NT2/D1 (cell line): ENCODE data around the gene SYNGR1.

Experiments
- DNase-seq: peaks from one replicate; pipeline ENCODE4 v3.0.0-alpha.2; 2011; ENCODE audit warnings: low read depth, low spot score
- H3K27me3 ChIP-seq: 2 replicates; pipeline ENCODE4 v1.6.0; 2011; ENCODE audit warnings: mild to moderate bottlenecking; ENCODE audit not compliant: insufficient read length, insufficient read depth
- H3K36me3 ChIP-seq: 2 replicates; pipeline ENCODE4 v1.6.1; 2011; ENCODE audit warnings: mild to moderate bottlenecking, low read length, mixed read lengths; ENCODE audit not compliant: insufficient read depth, insufficient read length
- H3K4me1 ChIP-seq: 2 replicates; pipeline ENCODE4 v1.5.1; 2011; ENCODE audit not compliant: insufficient read depth, insufficient read length
- H3K4me3 ChIP-seq: 2 replicates; pipeline ENCODE4 v1.5.1; 2011; ENCODE audit warnings: low read depth; ENCODE audit not compliant: insufficient read length
- H3K9ac ChIP-seq: 2 replicates; pipeline ENCODE4 v1.6.0; 2011; ENCODE audit warnings: low read depth; ENCODE audit not compliant: insufficient read length
- H3K9me3 ChIP-seq: 2 replicates; pipeline ENCODE4 v1.5.1; 2011; ENCODE audit warnings: mild to moderate bottlenecking, low read length; ENCODE audit not compliant: insufficient read depth
- SUZ12 ChIP-seq: IDR thresholded peaks from 2 replicates; pipeline ENCODE4 v1.6.1; 2011; ENCODE audit not compliant: insufficient read length, insufficient read depth; ENCODE audit errors: extremely low read depth
- YY1 ChIP-seq: IDR thresholded peaks from 2 replicates; pipeline ENCODE4 v1.6.1; 2011; ENCODE audit not compliant: insufficient read length, insufficient read depth
- ZNF274 ChIP-seq: IDR thresholded peaks from 2 replicates; pipeline ENCODE4 v1.6.1; 2011; ENCODE audit warnings: mild to moderate bottlenecking, low read depth, low read length

SYNGR1 gene

DNA sequence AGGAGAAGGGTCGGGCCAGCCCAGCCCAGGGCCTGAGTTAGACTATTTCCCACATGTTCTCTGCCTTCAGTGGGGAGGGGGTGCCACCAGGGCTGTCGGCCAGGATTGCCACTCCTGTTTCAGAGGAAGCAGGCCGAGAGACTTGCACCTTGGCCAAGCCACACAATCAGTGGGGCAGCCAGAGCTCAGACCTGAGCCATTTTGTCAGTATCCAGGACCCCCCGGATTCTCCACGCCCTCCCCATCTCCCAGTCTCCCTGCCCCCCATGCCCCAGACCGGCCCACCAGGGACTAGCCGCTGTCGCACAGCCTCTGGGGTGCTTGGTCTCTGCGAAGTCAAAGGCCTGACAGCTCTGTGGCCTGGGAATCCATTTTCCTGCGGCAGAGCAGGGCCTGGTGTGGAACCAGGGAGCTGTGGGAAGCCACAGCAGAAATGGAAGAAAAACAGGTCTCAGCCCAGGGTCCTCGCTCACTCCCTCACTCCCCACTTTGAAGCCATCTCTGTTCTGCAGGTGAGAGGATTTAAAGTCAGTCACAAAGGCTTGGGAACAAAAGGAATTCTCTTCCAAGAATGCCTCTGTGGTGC is 81.5 kb downstream of the SYNGR1 start:
- DNase-seq = no peak
- H3K36me3 ChIP-seq = peaks cover 54% of the 10 kb centered on the region
- H3K4me1 ChIP-seq = peaks cover 23% of the 10 kb centered on the region
- no peak overlapping the region for H3K4me3 ChIP-seq
- H3K9ac ChIP-seq = no peak overlapping the region
- H3K27me3 ChIP-seq = no peaks in the 10 kb centered on the region
- no peaks in the 10 kb centered on the region for H3K9me3 ChIP-seq
- TF ChIP-seq YY1 = no peak
- no peak for TF ChIP-seq ZNF274
- TF ChIP-seq SUZ12 = no peak

DNA sequence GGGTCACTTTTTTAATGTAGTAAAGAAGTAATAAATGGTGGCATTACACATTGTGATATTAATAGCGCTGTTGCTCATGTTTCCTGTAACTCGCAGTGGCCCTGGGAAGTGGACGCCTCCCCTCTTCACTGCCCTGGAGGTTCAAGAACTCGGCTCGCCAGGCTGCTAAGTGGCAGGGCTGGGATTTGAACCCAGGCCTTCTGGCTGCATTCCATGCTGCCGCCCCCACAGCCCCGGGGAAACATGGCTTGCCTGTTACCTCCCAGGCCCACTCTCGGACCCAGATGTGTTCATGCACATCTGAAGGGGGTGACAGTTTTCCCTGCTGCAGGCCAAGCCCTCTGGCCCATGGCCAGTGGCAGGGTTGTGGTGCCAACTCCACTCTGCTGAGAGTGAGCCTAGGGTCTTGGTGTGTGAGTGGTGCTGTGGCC is 82.0 kb downstream of the SYNGR1 start:
- Histone ChIP-seq H3K9ac (no peak overlapping the region), H3K9me3 (no peaks in the 10 kb centered on the region), H3K4me3 (no peak overlapping the region), H3K4me1 (peaks cover 20% of the 10 kb centered on the region), H3K27me3 (no peaks in the 10 kb centered on the region), H3K36me3 (peaks cover 49% of the 10 kb centered on the region)
- TF ChIP-seq ZNF274 (no peak), SUZ12 (no peak)
- DNase-seq = no peak

DNA sequence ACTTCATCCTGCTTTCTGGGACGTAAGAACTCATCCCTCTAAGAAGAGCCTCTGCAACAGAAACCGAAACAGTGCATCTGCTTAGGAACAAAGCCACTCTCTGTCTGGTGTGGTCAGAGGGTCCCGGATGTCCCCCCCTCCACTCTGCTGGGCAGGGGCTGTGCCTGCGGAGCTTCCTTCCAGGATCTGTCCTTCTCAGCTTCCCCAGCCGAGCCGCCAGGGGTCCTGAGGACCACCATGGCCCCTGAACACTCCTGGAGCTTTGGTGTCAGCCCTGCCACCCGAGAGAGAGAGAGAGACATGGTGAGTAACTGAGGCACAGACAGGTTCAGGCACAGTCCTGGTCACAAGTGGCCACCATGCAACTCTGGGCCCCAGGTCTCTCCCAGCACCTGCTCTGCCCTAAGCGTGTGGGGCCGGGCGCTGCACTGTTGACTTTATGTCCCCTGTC is 82.6 kb downstream of the SYNGR1 start:
- Histone ChIP-seq H3K36me3 (peaks cover 43% of the 10 kb centered on the region), H3K27me3 (no peaks in the 10 kb centered on the region), H3K4me3 (no peak overlapping the region), H3K9ac (no peak overlapping the region), H3K4me1 (peaks cover 20% of the 10 kb centered on the region), H3K9me3 (no peaks in the 10 kb centered on the region)
- TF ChIP-seq SUZ12 = no peak
- TF ChIP-seq ZNF274 = no peak
- TF ChIP-seq YY1 = no peak
- no peak for DNase-seq

DNA sequence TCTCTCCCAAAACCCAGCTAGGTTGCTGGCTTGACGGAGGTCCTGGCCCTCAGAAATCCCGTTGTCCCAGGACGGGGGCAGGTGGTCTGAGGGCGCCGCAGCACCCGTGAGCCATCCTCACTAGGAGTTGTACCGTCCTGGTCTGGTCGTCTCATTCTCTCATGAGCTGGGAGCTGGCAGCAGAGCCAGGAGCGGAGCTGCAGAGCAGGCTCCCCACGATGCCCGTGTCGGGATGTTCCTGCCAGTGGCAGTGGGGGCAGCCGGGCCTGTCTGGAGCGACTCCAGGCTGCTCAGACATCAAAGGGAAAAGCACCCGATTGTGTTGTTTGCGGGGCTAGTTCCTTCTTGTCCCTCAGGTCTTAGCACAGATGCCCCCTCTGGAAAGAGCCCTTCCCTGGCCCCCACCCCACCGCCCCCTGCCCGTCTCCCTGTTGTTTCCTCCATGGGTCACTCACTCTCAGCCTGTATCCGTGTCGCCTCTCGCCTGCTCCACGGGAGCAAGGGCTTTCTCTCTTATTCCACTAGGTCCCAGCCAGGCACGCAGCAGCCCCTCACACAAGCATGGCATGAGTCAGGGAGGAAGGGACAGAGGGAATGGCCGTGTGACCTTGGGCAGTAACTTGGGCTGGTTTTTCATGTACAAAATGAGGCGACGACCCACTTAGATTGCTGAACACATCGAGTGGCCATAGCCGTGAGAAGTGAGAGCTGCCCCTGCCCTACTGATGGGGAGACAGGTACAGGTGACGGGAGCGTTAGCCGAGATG is 83.9 kb downstream of the SYNGR1 start:
- no peak overlapping the region for H3K4me3 ChIP-seq
- H3K4me1 ChIP-seq = peaks cover 17% of the 10 kb centered on the region
- H3K9me3 ChIP-seq = no peaks in the 10 kb centered on the region
- H3K27me3 ChIP-seq = no peaks in the 10 kb centered on the region
- peaks cover 37% of the 10 kb centered on the region for H3K36me3 ChIP-seq
- no peak overlapping the region for H3K9ac ChIP-seq
- TF ChIP-seq YY1 = no peak
- no peak for TF ChIP-seq SUZ12
- no peak for TF ChIP-seq ZNF274
- DNase-seq = no peak

DNA sequence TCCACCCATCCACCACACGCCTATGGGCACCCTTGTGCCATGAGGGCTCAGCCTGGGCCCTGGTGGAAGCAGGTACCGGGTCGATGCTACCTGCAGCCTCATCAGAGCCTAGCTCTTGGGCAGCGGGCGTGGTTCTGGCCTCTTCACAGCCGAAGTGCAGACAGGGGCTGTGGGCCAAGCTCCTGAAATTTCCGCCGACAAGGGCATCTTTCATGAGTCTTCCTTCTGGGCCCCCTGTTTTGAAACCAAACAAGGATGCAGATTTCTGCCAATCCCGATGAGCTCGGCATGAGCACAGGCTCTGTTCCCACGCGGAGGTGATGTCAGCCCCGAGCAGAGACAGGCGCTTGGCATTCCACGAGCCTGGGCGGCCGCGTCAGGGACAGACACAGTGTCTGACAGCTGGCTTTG is 84.5 kb downstream of the SYNGR1 start:
- Histone ChIP-seq H3K4me1 (peaks cover 12% of the 10 kb centered on the region), H3K4me3 (no peak overlapping the region), H3K36me3 (peaks cover 35% of the 10 kb centered on the region), H3K9me3 (no peaks in the 10 kb centered on the region), H3K9ac (no peak overlapping the region), H3K27me3 (no peaks in the 10 kb centered on the region)
- DNase-seq = no peak
- no peak for TF ChIP-seq SUZ12
- no peak for TF ChIP-seq YY1
- no peak for TF ChIP-seq ZNF274

DNA sequence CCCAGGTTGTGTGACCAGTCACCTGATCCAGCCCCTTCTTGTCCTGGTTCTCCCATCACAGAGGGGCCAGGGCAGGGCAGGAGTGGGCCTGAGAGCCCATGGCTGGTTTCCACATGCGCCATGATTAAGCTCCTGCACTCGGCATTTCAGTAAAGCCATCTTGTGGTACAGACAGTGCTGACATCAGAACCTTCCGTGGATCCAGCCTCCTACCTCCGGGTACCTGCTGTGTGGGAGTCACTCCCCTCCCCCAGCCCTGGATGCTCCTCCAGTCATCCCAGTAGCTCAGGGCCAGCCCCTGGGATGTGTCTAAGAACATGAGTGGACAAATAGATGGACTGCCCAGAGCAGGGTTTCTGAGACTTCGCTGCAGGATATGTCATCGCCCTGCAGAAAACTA is 84.9 kb downstream of the SYNGR1 start:
- H3K27me3 ChIP-seq = no peaks in the 10 kb centered on the region
- peaks cover 11% of the 10 kb centered on the region for H3K4me1 ChIP-seq
- no peak overlapping the region for H3K9ac ChIP-seq
- H3K4me3 ChIP-seq = no peak overlapping the region
- no peak for DNase-seq
- TF ChIP-seq YY1 (no peak), ZNF274 (no peak), SUZ12 (no peak)
- peaks cover 32% of the 10 kb centered on the region for H3K36me3 ChIP-seq
- no peaks in the 10 kb centered on the region for H3K9me3 ChIP-seq
